ENCODE results near the gene PNMA3. TPM values are rescaled to one million over a fixed set of nuclear protein-coding genes. Genes with fewer than 3 reads are reported as not detected.
"Not testable (repeated sequence)": the region's sequence is repeated elsewhere in the genome, so short reads cannot be mapped to it uniquely, and the experiment has no call there.

PNMA3 gene
- total RNA-seq, 1 donor from 2014 or later: 0.98 TPM

GRCh38 chrX:153059191-153060094, 3.2 kb downstream of the PNMA3 start:
- no peak overlapping the region for H3K4me3 Mint-ChIP-seq (ENCODE audit: low read depth)
- no peak for DNase-seq (ENCODE audit: low spot score)
- H3K9me3 Mint-ChIP-seq: no peaks in the 10 kb centered on the region
- intact Hi-C loops (cut with micrococcal nuclease): no loop called here
- no peaks in the 10 kb centered on the region for H3K36me3 Mint-ChIP-seq (ENCODE audit: low read depth)
- no peaks in the 10 kb centered on the region for H3K4me1 Mint-ChIP-seq (ENCODE audit: low read depth)
- H3K27ac Mint-ChIP-seq: no peak overlapping the region
- H3K27me3 Mint-ChIP-seq (ENCODE audit: low read depth): peaks cover 4% of the 10 kb centered on the region

- Mint-ChIP-seq H3K9me3 (no peaks in the 10 kb centered on the region), H3K27ac (no peak overlapping the region), H3K4me3 (ENCODE audit: low read depth) (no peak overlapping the region), H3K36me3 (ENCODE audit: low read depth) (no peaks in the 10 kb centered on the region), H3K4me1 (ENCODE audit: low read depth) (no peaks in the 10 kb centered on the region), H3K27me3 (ENCODE audit: low read depth) (peaks cover 4% of the 10 kb centered on the region)
- intact Hi-C loops (cut with micrococcal nuclease): no loop called here
- DNase-seq (ENCODE audit: low spot score): no peak
Observed at GRCh38 chrX:153060095-153060445, 3.8 kb downstream of the PNMA3 start.

GRCh38 chrX:153061732-153062131, 5.5 kb downstream of the PNMA3 start:
- H3K4me3 Mint-ChIP-seq (ENCODE audit: low read depth): no peak overlapping the region
- peaks cover 4% of the 10 kb centered on the region for H3K27me3 Mint-ChIP-seq (ENCODE audit: low read depth)
- no peak for DNase-seq (ENCODE audit: low spot score)
- no peak overlapping the region for H3K27ac Mint-ChIP-seq
- H3K9me3 Mint-ChIP-seq: no peaks in the 10 kb centered on the region
- no peaks in the 10 kb centered on the region for H3K4me1 Mint-ChIP-seq (ENCODE audit: low read depth)
- intact Hi-C loops (cut with micrococcal nuclease): no loop called here
- no peaks in the 10 kb centered on the region for H3K36me3 Mint-ChIP-seq (ENCODE audit: low read depth)

- DNase-seq (ENCODE audit: low spot score): no peak
- no peaks in the 10 kb centered on the region for H3K4me1 Mint-ChIP-seq (ENCODE audit: low read depth)
- no peaks in the 10 kb centered on the region for H3K36me3 Mint-ChIP-seq (ENCODE audit: low read depth)
- H3K9me3 Mint-ChIP-seq: no peaks in the 10 kb centered on the region
- H3K27ac Mint-ChIP-seq: no peak overlapping the region
- H3K27me3 Mint-ChIP-seq (ENCODE audit: low read depth): no peaks in the 10 kb centered on the region
- H3K4me3 Mint-ChIP-seq (ENCODE audit: low read depth): no peak overlapping the region
- intact Hi-C loops (cut with micrococcal nuclease): no loop called here
Observed at GRCh38 chrX:153063315-153063714, 7.0 kb downstream of the PNMA3 start.

GRCh38 chrX:153064061-153064460, 7.8 kb downstream of the PNMA3 start:
- intact Hi-C loops (cut with micrococcal nuclease): no loop called here
- DNase-seq (ENCODE audit: low spot score): no peak
- H3K9me3 Mint-ChIP-seq: no peaks in the 10 kb centered on the region
- H3K27ac Mint-ChIP-seq: no peak overlapping the region
- no peaks in the 10 kb centered on the region for H3K27me3 Mint-ChIP-seq (ENCODE audit: low read depth)
- H3K4me1 Mint-ChIP-seq (ENCODE audit: low read depth): no peaks in the 10 kb centered on the region
- H3K36me3 Mint-ChIP-seq (ENCODE audit: low read depth): no peaks in the 10 kb centered on the region
- H3K4me3 Mint-ChIP-seq (ENCODE audit: low read depth): no peak overlapping the region

GRCh38 chrX:153065389-153065788, 9.1 kb downstream of the PNMA3 start:
- Mint-ChIP-seq H3K9me3 (no peaks in the 10 kb centered on the region), H3K27ac (no peak overlapping the region), H3K36me3 (ENCODE audit: low read depth) (no peaks in the 10 kb centered on the region), H3K27me3 (ENCODE audit: low read depth) (no peaks in the 10 kb centered on the region), H3K4me3 (ENCODE audit: low read depth) (no peak overlapping the region), H3K4me1 (ENCODE audit: low read depth) (no peaks in the 10 kb centered on the region)
- DNase-seq (ENCODE audit: low spot score): no peak
- intact Hi-C loops (cut with micrococcal nuclease): no loop called here

GRCh38 chrX:153066402-153066801, 10.1 kb downstream of the PNMA3 start:
- DNase-seq (ENCODE audit: low spot score); H3K4me1 Mint-ChIP-seq (ENCODE audit: low read depth); intact Hi-C loops (cut with micrococcal nuclease); H3K27ac Mint-ChIP-seq; H3K4me3 Mint-ChIP-seq (ENCODE audit: low read depth); H3K27me3 Mint-ChIP-seq (ENCODE audit: low read depth); H3K36me3 Mint-ChIP-seq (ENCODE audit: low read depth); H3K9me3 Mint-ChIP-seq: not testable (repeated sequence)

- DNase-seq (ENCODE audit: low spot score); H3K36me3 Mint-ChIP-seq (ENCODE audit: low read depth); H3K27ac Mint-ChIP-seq; H3K4me3 Mint-ChIP-seq (ENCODE audit: low read depth); H3K4me1 Mint-ChIP-seq (ENCODE audit: low read depth); intact Hi-C loops (cut with micrococcal nuclease); H3K9me3 Mint-ChIP-seq; H3K27me3 Mint-ChIP-seq (ENCODE audit: low read depth): not testable (repeated sequence)
Observed at GRCh38 chrX:153071909-153072583, 15.8 kb downstream of the PNMA3 start, which contains the start of gene PNMA6A. Gene PNMA6A, plus strand, starts transcription at chrX:153072454. Its CDS starts 609 bp downstream, at chrX:153073063.

- H3K27me3 Mint-ChIP-seq (ENCODE audit: low read depth); H3K4me3 Mint-ChIP-seq (ENCODE audit: low read depth); intact Hi-C loops (cut with micrococcal nuclease); H3K36me3 Mint-ChIP-seq (ENCODE audit: low read depth); H3K9me3 Mint-ChIP-seq; H3K27ac Mint-ChIP-seq; H3K4me1 Mint-ChIP-seq (ENCODE audit: low read depth); DNase-seq (ENCODE audit: low spot score): not testable (repeated sequence)
Observed at GRCh38 chrX:153073331-153073730, 17.1 kb downstream of the PNMA3 start.

GRCh38 chrX:153074262-153074899, 18.1 kb downstream of the PNMA3 start:
- no peaks in the 10 kb centered on the region for H3K36me3 Mint-ChIP-seq (ENCODE audit: low read depth)
- no peak overlapping the region for H3K27ac Mint-ChIP-seq
- no peaks in the 10 kb centered on the region for H3K27me3 Mint-ChIP-seq (ENCODE audit: low read depth)
- no peaks in the 10 kb centered on the region for H3K4me1 Mint-ChIP-seq (ENCODE audit: low read depth)
- no peaks in the 10 kb centered on the region for H3K9me3 Mint-ChIP-seq
- H3K4me3 Mint-ChIP-seq (ENCODE audit: low read depth): no peak overlapping the region
- no peak for DNase-seq (ENCODE audit: low spot score)
- intact Hi-C loops (cut with micrococcal nuclease): no loop called here

GRCh38 chrX:153074935-153075334, 18.7 kb downstream of the PNMA3 start:
- no peaks in the 10 kb centered on the region for H3K36me3 Mint-ChIP-seq (ENCODE audit: low read depth)
- DNase-seq (ENCODE audit: low spot score): no peak
- H3K4me1 Mint-ChIP-seq (ENCODE audit: low read depth): no peaks in the 10 kb centered on the region
- no peaks in the 10 kb centered on the region for H3K27me3 Mint-ChIP-seq (ENCODE audit: low read depth)
- H3K4me3 Mint-ChIP-seq (ENCODE audit: low read depth): no peak overlapping the region
- no peaks in the 10 kb centered on the region for H3K9me3 Mint-ChIP-seq
- H3K27ac Mint-ChIP-seq: no peak overlapping the region
- intact Hi-C loops (cut with micrococcal nuclease): no loop called here

- H3K36me3 Mint-ChIP-seq (ENCODE audit: low read depth): no peaks in the 10 kb centered on the region
- no peak for DNase-seq (ENCODE audit: low spot score)
- no peaks in the 10 kb centered on the region for H3K9me3 Mint-ChIP-seq
- intact Hi-C loops (cut with micrococcal nuclease): no loop called here
- H3K4me3 Mint-ChIP-seq (ENCODE audit: low read depth): no peak overlapping the region
- H3K4me1 Mint-ChIP-seq (ENCODE audit: low read depth): no peaks in the 10 kb centered on the region
- H3K27me3 Mint-ChIP-seq (ENCODE audit: low read depth): no peaks in the 10 kb centered on the region
- no peak overlapping the region for H3K27ac Mint-ChIP-seq
Observed at GRCh38 chrX:153075366-153075765, 19.1 kb downstream of the PNMA3 start.
